Gastroesophageal sphincter (tissue), 3 donors: ENCODE results near the gene MACROD2.

ENCODE experiments used
- CTCF ChIP-seq, 4 experiments: fragments of 200-600 bp in 2 of 4; fragments of 450-650 bp in 2 of 4; sonication (generic) in 1 of 4; IDR thresholded peaks; one replicate each; pipeline ENCODE4 v1.5.1; 2017 to 2019; ENCODE audit warnings: antibody characterized with exemption in 4 of 4, mild to moderate bottlenecking in 2 of 4, moderate library complexity in 2 of 4
- POLR2A ChIP-seq, 2 donors: fragments of 450-650 bp; IDR thresholded peaks; one replicate each; pipeline ENCODE4 v1.6.1; 2017; ENCODE audit warnings: antibody characterized with exemption in 2 of 2, mild to moderate bottlenecking in 2 of 2, moderate library complexity in 1 of 2

GRCh38 chr20:15842872-15843271 lies 1847.6 kb downstream of the MACROD2 start:
- TF ChIP-seq POLR2A (IDR thresholded peaks at IDR 0.05), result no peak
- no peak for TF ChIP-seq CTCF (IDR thresholded peaks at IDR 0.05)
